K562 (cell line): ENCODE results near the gene AMPD1.

Source experiments
- ATF2 ChIP-seq: sonication (generic); formaldehyde crosslinking; IDR thresholded peaks from 2 replicates; pipeline ENCODE4 v1.8.1; 2022; ENCODE audit warnings: missing genetic modification reagents
- ATF3 ChIP-seq, 2 experiments: fragments of 450-650 bp in 1 of 2; sonication (generic) in 1 of 2; formaldehyde crosslinking in 1 of 2; IDR thresholded peaks in 1 of 2; conservative IDR thresholded peaks in 1 of 2; 2 replicates each; pipeline versions ENCODE4 v1.6.1 to v1.8.1; 2016 to 2023; ENCODE audit warnings: mild to moderate bottlenecking in 2 of 2, moderate library complexity in 2 of 2, inconsistent platforms in 1 of 2, missing genetic modification reagents in 1 of 2
- CC2D1A ChIP-seq: fragments of 450-650 bp; IDR thresholded peaks from 2 replicates; pipeline ENCODE4 v1.6.1; 2017; ENCODE audit warnings: mild to moderate bottlenecking
- CTCF ChIP-seq, 3 experiments: IDR thresholded peaks in 2 of 3; conservative IDR thresholded peaks in 1 of 3; 2 replicates each; pipeline ENCODE4 v1.5.1; 2011 to 2012; ENCODE audit warnings: low read length in 3 of 3, mild to moderate bottlenecking in 3 of 3, control low read depth in 2 of 3, improper control_type of control experiment in 1 of 3, inconsistent platforms in 1 of 3, low read depth in 1 of 3, mixed read lengths in 1 of 3, moderate library complexity in 1 of 3; ENCODE audit not compliant: insufficient read depth in 2 of 3
- ELF4 ChIP-seq: fragments of 450-650 bp; formaldehyde crosslinking; IDR thresholded peaks from 2 replicates; pipeline ENCODE4 v1.4.0; 2022; ENCODE audit warnings: missing genetic modification characterization
- FOXK2 ChIP-seq, 2 experiments: fragments of 450-650 bp; IDR thresholded peaks in 1 of 2; conservative IDR thresholded peaks in 1 of 2; 2 replicates each; pipeline ENCODE4 v1.6.1; 2016; ENCODE audit warnings: low read depth in 2 of 2, mild to moderate bottlenecking in 1 of 2
- MXD1 ChIP-seq: fragments of 250-450 bp; sonication (Bioruptor Pico); IDR thresholded peaks from 2 replicates; pipeline ENCODE4 v1.8.0; 2021; ENCODE audit warnings: borderline replicate concordance, mild to moderate bottlenecking, moderate library complexity; ENCODE audit not compliant: poor library complexity, severe bottlenecking
- RFX5 ChIP-seq: IDR thresholded peaks from 2 replicates; pipeline ENCODE4 v1.6.1; 2011; ENCODE audit warnings: low read depth, mild to moderate bottlenecking, improper control_type of control experiment, low read length
- SMAD3 ChIP-seq: fragments of 450-650 bp; formaldehyde crosslinking; conservative IDR thresholded peaks from 2 replicates; pipeline ENCODE4 v1.4.0; 2020; ENCODE audit warnings: mild to moderate bottlenecking
- YY1 ChIP-seq, 3 experiments: IDR thresholded peaks; 2 replicates each; pipeline ENCODE4 v1.6.1; 2011; ENCODE audit warnings: low read length in 2 of 3, mild to moderate bottlenecking in 2 of 3, moderate library complexity in 2 of 3, borderline replicate concordance in 1 of 3, control low read depth in 1 of 3, low read depth in 1 of 3; ENCODE audit not compliant: insufficient read depth in 3 of 3, insufficient replicate concordance in 2 of 3, control insufficient read depth in 1 of 3, insufficient read length in 1 of 3; ENCODE audit errors: extremely low read depth in 1 of 3
- ZNF274 ChIP-seq: IDR thresholded peaks from 2 replicates; pipeline ENCODE4 v1.6.1; 2011; ENCODE audit warnings: low read depth, mild to moderate bottlenecking, low read length, moderate library complexity, borderline replicate concordance
- ZNF311 ChIP-seq: fragments of 250-450 bp; sonication (Bioruptor Pico); IDR thresholded peaks from 2 replicates; pipeline ENCODE4 v1.4.0; 2020; ENCODE audit warnings: mild to moderate bottlenecking, moderate library complexity

- TF ChIP-seq MXD1, result no peak
- TF ChIP-seq ZNF274, result no peak
- no peak for TF ChIP-seq CTCF (IDR thresholded peaks at IDR 0.05 in 2 of 3, conservative IDR thresholded peaks at IDR 0.05 in 1 of 3; ENCODE audit: insufficient read depth in 2 of 3, low read depth in 1 of 3, low read length in 3 of 3)
- no peak for TF ChIP-seq CC2D1A
- no peak for TF ChIP-seq SMAD3
- TF ChIP-seq ELF4, result no peak
- no peak; the same call in 1 of the 2 replicates for TF ChIP-seq ATF3 (IDR thresholded peaks at IDR 0.05)
- TF ChIP-seq ATF3 (CRISPR knock-in tag; conservative IDR thresholded peaks at IDR 0.05), result no peak
- no peak for TF ChIP-seq ATF2
- TF ChIP-seq FOXK2 (conservative IDR thresholded peaks at IDR 0.05 in 1 of 2, IDR thresholded peaks at IDR 0.05 in 1 of 2; ENCODE audit: low read depth in 2 of 2), result no peak
- no peak for TF ChIP-seq ZNF311 (CRISPR knock-in tag)
- no peak for TF ChIP-seq RFX5
- TF ChIP-seq YY1 (IDR thresholded peaks at IDR 0.05; ENCODE audit: borderline replicate concordance in 1 of 3, control insufficient read depth in 1 of 3, extremely low read depth in 1 of 3, insufficient read depth in 3 of 3, insufficient read length in 1 of 3, insufficient replicate concordance in 2 of 3, low read depth in 1 of 3, low read length in 2 of 3), result no peak
Measured at GRCh38 chr1:114676115-114676514, 19.2 kb downstream of the AMPD1 start.
